HepG2 (cell line): ENCODE measurements around the gene SLC13A3. TPM values are rescaled to one million over a fixed set of nuclear protein-coding genes. Genes with fewer than 3 reads are reported as not detected.

ENCODE experiments used
- GATA4 ChIP-seq: sonication (generic); IDR thresholded peaks from 2 replicates; pipeline ENCODE4 v1.6.1; 2016; ENCODE audit warnings: antibody characterized with exemption, low read depth, borderline replicate concordance
- MLLT10 ChIP-seq: sonication (generic); formaldehyde crosslinking; IDR thresholded peaks from 2 replicates; pipeline ENCODE4 v1.4.0; 2020; ENCODE audit warnings: missing genetic modification reagents
- NCOA2 ChIP-seq: sonication (generic); formaldehyde crosslinking; IDR thresholded peaks from 2 replicates; pipeline ENCODE4 v1.8.0; 2022; ENCODE audit warnings: inconsistent platforms
- PAF1 ChIP-seq: IDR thresholded peaks from 2 replicates; pipeline ENCODE4 v1.6.1; 2016; ENCODE audit warnings: missing genetic modification reagents, missing compliant biosample characterization
- RBFOX2 ChIP-seq: fragments of 200-400 bp; formaldehyde crosslinking; IDR thresholded peaks from 2 replicates; pipeline ENCODE4 v1.6.1; 2017; ENCODE audit warnings: low read depth, mild to moderate bottlenecking, low read length
- TAF15 ChIP-seq: fragments of 200-400 bp; formaldehyde crosslinking; IDR thresholded peaks from one replicate; pipeline ENCODE4 v1.6.1; 2018; ENCODE audit warnings: mild to moderate bottlenecking, low read depth, low read length; ENCODE audit not compliant: poor library complexity, severe bottlenecking
- ZC3H4 ChIP-seq: sonication (generic); formaldehyde crosslinking; IDR thresholded peaks from 2 replicates; pipeline ENCODE4 v1.4.0; 2020; ENCODE audit warnings: missing genetic modification reagents, borderline replicate concordance
- ZMYM3 ChIP-seq: sonication (generic); formaldehyde crosslinking; IDR thresholded peaks from 2 replicates; pipeline ENCODE4 v1.5.1; 2020; ENCODE audit warnings: mild to moderate bottlenecking, missing genetic modification reagents
- ZNF496 ChIP-seq: sonication (generic); formaldehyde crosslinking; IDR thresholded peaks from 2 replicates; pipeline ENCODE4 v1.8.1; 2023; ENCODE audit warnings: mild to moderate bottlenecking, moderate library complexity, missing genetic modification reagents; ENCODE audit not compliant: insufficient replicate concordance
- ZNF589 ChIP-seq: sonication (generic); formaldehyde crosslinking; conservative IDR thresholded peaks from 2 replicates; pipeline ENCODE4 v1.8.0; 2022; ENCODE audit warnings: mild to moderate bottlenecking, moderate library complexity, missing genetic modification reagents
- ZNF850 ChIP-seq: sonication (generic); formaldehyde crosslinking; conservative IDR thresholded peaks from 2 replicates; pipeline ENCODE4 v1.9.0; 2021; ENCODE audit warnings: mild to moderate bottlenecking, missing genetic modification reagents
- polyA plus RNA-seq, 8 experiments: library from polyadenylated mRNA; depleted of rRNA in 3 of 8; stranded (reverse) in 7 of 8; unstranded in 1 of 8; fragments of >200 nt; fragmentation: Illumina TruSeq in 4 of 8; extraction: Trizol in 4 of 8; gene quantifications; 2 replicates each; pipeline versions ENCODE4 v1.2.1 to v1.2.3, GENCODE V29; 2011 to 2016; ENCODE audit warnings: low read depth in 4 of 8, missing spikeins in 1 of 8, mixed read lengths in 1 of 8; ENCODE audit not compliant: insufficient read depth in 1 of 8
- total RNA-seq, 5 experiments: library from RNA; depleted of rRNA; stranded (reverse); fragments of >200 nt; fragmentation: Illumina TruSeq; extraction: Trizol; gene quantifications; 2 replicates each; pipeline ENCODE4 v1.2.3, GENCODE V29; 2016; ENCODE audit warnings: low read depth in 1 of 5
- TF ChIP-seq, protein P1 (sequence below): sonication (generic); formaldehyde crosslinking; IDR thresholded peaks from 2 replicates; pipeline ENCODE4 v1.4.0; 2020; ENCODE audit warnings: mild to moderate bottlenecking, missing genetic modification reagents
- TF ChIP-seq, protein P2 (sequence below): IDR thresholded peaks from 2 replicates; pipeline ENCODE4 v1.6.1; 2016; ENCODE audit warnings: control low read depth
- TF ChIP-seq, protein P3 (sequence below): sonication (generic); formaldehyde crosslinking; IDR thresholded peaks from 2 replicates; pipeline ENCODE4 v1.4.0; 2020; ENCODE audit warnings: missing genetic modification reagents, mild to moderate bottlenecking, borderline replicate concordance
- TF ChIP-seq, protein P4 (sequence below): sonication (generic); formaldehyde crosslinking; IDR thresholded peaks from 2 replicates; pipeline ENCODE4 v1.4.0; 2020; ENCODE audit warnings: mild to moderate bottlenecking, missing genetic modification reagents

The SLC13A3 gene
- total and polyA plus RNA-seq, 2 of the 13 experiments (the other 11 are each of a cell fraction or from before 2014, with no cell fraction given) = 66.5 to 76.0 TPM

DNA sequence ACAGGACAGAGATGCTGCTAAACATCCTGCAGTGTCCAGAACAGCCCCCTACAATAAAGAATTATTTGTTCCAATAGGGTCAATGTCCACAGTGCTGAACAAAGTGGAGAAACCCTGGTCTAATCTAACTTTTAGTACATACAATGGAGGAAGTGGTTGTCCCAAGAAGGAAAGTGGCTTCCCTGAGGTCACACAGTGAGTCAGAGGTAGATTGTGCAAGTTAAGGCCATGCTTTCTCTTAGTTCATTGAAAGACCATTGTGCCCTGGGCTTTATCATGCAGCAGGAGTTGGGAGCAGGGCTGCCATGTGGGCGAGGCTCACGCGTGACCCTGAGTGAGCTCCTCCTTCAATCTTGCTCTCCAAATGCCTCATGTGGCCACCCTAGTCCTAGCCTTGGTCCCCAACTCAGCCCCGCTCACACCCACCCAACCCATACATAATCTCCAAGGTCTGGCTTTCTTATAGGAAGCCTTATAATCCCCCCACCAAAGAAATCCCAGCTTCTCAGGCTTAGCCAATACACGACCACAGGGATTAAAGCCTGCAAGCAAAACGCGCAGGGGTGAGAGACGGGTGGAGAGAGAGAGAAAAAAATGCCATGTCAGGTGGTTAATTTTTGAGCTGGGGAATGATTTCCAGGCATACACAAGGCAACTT lies 19.9 kb downstream of the SLC13A3 start (continued):
- TF ChIP-seq, protein P1, sequence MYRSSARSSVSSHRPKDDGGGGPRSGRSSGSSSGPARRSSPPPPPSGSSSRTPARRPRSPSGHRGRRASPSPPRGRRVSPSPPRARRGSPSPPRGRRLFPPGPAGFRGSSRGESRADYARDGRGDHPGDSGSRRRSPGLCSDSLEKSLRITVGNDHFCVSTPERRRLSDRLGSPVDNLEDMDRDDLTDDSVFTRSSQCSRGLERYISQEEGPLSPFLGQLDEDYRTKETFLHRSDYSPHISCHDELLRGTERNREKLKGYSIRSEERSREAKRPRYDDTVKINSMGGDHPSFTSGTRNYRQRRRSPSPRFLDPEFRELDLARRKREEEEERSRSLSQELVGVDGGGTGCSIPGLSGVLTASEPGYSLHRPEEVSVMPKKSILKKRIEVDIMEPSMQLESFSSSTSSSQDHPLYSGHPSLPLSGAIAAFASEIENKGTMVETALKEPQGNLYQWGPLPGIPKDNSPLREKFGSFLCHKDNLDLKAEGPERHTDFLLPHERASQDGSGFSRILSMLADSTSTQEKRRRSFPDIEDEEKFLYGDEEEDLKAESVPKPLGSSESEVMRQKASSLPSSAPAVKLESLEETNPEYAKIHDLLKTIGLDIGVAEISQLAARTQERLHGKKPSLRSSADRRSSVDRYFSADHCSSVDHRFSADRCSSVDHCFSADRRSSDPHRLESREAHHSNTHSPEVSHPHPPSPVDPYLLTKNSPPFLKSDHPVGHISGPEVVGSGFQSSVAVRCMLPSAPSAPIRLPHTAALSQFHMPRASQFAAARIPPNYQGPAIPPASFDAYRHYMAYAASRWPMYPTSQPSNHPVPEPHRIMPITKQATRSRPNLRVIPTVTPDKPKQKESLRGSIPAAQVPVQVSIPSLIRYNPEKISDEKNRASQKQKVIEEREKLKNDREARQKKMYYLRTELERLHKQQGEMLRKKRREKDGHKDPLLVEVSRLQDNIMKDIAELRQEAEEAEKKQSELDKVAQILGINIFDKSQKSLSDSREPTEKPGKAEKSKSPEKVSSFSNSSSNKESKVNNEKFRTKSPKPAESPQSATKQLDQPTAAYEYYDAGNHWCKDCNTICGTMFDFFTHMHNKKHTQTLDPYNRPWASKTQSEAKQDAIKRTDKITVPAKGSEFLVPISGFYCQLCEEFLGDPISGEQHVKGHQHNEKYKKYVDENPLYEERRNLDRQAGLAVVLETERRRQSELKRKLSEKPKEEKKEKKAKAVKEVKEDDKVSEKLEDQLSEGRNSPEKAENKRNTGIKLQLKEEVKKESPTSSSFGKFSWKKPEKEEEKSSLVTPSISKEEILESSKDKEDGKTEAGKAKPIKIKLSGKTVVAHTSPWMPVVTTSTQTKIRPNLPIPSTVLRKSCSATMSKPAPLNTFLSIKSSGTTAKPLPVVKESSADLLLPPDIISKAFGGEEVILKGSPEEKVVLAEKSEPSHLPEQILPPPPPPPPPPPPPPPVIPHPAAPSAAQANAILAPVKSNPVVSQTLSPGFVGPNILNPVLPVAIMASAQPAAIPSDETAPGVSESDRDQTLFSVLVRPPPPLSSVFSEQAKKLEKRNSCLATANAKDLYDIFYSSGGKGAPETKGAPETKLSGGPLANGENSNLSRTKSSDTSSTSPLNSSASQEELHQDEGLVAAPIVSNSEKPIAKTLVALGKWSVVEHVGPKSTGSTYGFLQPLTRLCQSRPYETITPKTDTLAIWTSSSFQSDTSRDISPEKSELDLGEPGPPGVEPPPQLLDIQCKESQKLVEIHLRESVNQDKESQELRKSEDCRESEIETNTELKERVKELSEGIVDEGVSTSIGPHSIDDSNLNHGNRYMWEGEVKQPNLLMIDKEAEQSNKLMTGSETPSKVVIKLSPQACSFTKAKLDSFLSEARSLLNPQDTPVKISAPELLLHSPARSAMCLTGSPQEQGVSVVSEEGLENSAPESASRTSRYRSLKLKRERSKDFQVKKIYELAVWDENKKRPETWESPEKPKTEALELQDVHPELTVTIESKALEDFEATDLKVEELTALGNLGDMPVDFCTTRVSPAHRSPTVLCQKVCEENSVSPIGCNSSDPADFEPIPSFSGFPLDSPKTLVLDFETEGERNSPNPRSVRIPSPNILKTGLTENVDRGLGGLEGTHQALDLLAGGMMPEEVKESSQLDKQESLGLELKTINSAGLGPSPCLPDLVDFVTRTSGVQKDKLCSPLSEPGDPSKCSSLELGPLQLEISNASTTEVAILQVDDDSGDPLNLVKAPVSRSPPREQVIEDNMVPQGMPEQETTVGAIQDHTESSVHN = no peak
- TF ChIP-seq TAF15 (no peak), RBFOX2 (peak; percentile 67), ZMYM3 (CRISPR knock-in tag) (peak; percentile 53; the same call in 1 of the 2 replicates), GATA4 (0 out of 2 replicates have a peak, but pooled peaks have one; percentile 48), PAF1 (CRISPR knock-in tag) (no peak), ZNF850 (CRISPR knock-in tag) (no peak), ZC3H4 (CRISPR knock-in tag) (peak; percentile 9; the same call in 1 of the 2 replicates), ZNF496 (CRISPR knock-in tag) (no peak), MLLT10 (no peak), ZNF589 (CRISPR knock-in tag) (no peak), NCOA2 (CRISPR knock-in tag) (peak; percentile 74)
- TF ChIP-seq, protein P2, sequence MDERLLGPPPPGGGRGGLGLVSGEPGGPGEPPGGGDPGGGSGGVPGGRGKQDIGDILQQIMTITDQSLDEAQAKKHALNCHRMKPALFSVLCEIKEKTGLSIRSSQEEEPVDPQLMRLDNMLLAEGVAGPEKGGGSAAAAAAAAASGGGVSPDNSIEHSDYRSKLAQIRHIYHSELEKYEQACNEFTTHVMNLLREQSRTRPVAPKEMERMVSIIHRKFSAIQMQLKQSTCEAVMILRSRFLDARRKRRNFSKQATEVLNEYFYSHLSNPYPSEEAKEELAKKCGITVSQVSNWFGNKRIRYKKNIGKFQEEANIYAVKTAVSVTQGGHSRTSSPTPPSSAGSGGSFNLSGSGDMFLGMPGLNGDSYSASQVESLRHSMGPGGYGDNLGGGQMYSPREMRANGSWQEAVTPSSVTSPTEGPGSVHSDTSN (CRISPR knock-in tag) = no peak
- TF ChIP-seq, protein P3, sequence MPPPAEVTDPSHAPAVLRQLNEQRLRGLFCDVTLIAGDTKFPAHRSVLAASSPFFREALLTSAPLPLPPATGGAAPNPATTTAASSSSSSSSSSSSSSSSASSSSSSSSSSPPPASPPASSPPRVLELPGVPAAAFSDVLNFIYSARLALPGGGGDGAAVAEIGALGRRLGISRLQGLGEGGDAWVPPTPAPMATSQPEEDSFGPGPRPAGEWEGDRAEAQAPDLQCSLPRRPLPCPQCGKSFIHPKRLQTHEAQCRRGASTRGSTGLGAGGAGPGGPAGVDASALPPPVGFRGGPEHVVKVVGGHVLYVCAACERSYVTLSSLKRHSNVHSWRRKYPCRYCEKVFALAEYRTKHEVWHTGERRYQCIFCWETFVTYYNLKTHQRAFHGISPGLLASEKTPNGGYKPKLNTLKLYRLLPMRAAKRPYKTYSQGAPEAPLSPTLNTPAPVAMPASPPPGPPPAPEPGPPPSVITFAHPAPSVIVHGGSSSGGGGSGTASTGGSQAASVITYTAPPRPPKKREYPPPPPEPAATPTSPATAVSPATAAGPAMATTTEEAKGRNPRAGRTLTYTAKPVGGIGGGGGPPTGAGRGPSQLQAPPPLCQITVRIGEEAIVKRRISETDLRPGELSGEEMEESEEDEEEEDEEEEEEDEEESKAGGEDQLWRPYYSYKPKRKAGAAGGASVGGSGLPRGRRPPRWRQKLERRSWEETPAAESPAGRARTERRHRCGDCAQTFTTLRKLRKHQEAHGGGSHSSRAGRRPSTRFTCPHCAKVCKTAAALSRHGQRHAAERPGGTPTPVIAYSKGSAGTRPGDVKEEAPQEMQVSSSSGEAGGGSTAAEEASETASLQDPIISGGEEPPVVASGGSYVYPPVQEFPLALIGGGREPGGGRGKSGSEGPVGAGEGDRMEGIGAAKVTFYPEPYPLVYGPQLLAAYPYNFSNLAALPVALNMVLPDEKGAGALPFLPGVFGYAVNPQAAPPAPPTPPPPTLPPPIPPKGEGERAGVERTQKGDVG (CRISPR knock-in tag) = peak; percentile 34; the same call in 1 of the 2 replicates
- TF ChIP-seq, protein P4, sequence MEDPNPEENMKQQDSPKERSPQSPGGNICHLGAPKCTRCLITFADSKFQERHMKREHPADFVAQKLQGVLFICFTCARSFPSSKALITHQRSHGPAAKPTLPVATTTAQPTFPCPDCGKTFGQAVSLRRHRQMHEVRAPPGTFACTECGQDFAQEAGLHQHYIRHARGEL = no peak
